Amniotic epithelial cell (primary cell): ENCODE data around the gene DPYD.

Experiments
- DNase-seq: peaks from one replicate; pipeline ENCODE4 v3.0.0-alpha.2; 2010; ENCODE audit warnings: low read depth

Gene DPYD

DNA sequence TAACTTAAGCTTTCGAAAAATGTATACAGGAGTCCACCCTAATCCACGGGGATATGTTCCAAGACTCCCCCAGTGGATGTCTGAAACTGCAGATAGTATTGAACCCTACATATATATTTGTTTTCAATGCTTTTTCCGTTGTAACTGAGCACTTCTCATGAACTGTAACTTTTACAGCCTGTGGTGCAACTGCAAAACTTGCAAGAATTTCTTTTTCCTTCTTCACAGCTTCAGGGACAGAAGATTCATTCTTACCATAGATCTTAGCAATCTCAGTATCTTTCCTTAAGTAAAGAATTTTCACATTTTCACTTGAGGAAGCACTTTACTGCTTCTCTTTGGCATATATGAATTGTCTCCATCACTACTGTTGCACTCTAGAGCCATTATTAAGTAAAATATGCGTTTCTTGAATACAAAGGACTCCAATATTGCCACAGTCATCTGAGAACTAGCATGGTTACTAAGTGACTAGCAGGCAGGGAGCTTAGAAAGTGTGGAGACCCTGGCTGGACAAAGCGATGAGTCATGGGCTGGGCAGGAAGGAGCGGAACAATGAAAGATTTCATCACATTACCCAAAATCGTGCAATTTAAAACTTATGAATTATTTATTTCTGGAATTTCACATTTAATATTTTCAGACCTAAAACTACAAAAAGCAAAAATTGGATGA lies 14.1 kb downstream of the DPYD start:
- DNase-seq, result peak; percentile 87

DNA sequence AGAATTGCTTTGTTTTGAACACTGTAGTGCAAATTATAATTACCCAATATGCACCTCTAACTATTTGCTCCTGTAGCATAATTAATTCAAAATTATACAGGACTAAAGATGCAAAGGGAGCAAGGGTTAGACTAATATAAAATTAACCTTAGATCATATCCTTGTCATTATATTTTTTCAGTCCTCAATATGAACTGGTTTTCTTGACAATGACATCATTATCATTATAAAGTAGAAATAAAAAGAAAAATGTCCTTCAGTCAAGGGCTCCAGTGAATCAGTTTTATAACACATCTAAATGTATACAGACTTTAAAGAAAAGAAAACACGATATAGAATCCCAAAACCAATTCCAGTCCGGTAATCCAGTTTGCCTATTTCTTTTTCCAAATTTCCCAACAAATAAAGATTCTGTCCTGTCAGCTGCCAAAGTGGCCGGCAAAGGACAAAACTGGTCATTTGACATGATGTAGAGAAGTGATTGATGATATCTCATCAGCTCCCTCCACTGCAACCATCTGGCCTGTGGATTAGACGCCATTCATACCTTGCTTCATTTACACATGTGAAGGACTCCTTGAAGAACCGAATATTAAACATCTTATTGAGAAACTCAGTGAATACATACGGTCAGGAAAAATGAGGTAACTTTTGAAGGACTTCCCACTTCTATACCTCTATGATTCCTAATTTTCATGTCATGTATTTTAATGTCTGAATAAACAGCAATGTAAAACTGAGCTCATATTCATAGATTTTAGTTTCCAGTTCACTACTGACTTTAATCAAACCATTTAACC lies 15.5 kb downstream of the DPYD start:
- no peak for DNase-seq

DNA sequence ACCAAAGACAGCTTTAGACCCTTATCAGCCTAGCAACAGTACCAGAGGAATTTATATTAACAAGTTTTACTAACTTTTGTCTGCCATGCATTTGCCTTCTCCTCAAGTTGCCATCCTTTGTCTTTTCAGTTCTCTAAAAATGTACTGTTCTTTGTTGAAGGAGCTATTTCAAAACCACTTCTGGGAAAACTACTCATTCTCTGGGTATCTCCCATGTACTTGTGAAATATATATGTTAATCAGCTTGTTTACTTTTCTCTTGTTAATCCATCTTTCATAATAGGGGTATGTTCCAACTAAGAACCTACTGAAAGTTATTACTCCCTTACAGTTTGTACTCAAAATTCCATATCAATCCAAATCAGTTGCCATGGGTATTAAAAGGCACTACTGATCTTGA lies 16.3 kb downstream of the DPYD start:
- DNase-seq, result peak; percentile 95

DNA sequence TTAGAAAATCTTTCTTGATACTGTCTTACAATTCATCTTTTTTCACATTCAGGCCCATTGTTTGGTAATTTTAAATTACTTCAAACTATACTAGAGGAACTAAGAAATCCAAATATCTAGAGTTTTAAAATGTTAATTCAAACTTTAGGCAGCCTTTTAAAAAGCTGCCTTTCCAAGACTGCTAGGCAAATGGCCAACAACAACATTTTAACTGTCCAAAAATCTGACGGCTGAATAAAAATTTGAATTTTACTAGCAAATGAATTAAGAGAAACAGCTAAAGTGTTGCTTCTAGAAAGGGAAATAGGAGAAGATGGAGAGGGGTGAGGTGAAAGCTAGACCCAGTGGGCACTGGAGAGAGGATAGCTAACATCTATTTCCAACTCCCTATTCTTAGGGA lies 17.2 kb downstream of the DPYD start:
- DNase-seq, result no peak

DNA sequence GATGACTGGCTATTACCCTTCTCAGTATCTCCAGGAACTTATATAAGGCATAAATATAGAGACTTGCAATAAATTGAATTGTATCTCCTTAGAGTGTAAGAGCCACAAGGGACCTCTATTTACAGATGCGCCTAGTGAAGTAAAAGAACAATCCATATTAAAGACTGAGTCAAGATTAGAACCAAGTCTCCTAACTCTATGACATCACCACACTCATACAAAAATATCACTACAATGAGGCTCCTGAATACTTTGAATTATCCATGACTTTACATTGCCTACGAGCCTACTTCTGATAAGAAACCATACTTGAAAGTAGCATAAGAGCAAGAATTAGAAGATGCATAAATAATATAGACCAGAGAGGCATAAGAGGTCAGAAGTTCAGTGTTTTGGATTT lies 18.8 kb downstream of the DPYD start:
- DNase-seq, result no peak

DNA sequence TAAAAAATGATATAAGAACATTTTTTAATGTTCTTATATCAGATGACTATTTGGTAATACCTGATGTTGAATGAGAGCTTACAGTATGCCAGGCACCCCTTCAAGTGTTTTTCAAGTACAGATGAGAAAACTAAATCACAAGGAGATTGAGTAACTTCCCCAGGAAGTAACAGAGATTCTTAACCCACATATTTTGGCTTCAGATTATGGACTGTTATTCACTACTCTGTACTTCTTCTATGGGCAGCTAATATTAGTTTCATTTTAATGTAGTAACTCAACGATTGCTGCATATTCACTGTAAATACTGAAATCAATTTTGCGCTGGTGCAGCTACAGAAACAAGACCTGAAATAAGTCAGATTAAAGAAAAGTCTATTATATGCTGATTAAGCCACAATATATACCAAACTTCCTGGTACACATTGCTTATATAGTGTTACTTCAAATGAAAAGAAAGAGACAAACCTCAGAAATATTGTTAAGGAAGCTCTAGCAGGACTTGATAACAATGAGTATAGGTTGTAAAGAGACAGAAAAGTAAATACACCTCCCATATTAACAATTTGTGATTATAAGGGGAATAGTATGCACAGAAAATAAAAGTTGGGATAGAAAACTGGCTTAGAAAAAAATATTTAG lies 19.7 kb downstream of the DPYD start:
- peak; percentile 85 for DNase-seq

DNA sequence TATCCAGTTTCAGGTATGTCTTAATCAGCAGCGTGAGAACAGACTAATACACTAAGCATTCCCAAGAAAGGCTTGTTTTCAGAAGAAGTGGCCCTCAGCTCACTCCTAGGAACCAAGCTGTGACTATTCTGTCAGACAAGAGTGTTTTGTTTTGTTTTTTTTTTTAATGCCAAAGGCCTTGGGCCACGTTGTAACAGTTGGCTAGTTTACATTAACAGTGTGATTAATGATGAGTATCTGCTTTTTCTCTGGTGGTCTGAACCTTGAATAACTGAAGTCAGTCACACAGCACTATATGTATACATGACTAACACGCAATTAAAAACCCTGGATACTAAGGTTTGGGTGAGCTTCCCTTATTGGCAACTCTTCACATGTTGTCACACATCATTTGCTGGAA lies 21.9 kb downstream of the DPYD start:
- no peak for DNase-seq

DNA sequence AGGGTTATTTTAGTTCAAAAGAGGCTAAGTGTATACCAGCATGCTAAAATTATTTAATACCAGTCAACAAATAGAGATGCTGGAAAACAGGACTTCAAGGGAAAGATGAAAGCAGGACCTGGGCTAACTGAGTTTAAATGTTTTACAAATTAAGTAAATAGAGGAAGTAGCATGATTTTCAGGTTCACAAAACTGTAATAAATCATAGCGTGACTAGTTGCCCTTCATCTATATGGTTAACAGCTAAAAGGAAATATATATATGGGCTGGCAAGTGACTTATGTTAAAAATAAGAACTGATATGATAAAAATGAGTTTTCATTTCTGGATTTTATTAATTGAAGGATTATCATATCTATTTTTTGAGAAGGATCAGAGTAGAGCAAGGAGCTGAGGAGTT lies 25.6 kb downstream of the DPYD start:
- DNase-seq, result no peak

DNA sequence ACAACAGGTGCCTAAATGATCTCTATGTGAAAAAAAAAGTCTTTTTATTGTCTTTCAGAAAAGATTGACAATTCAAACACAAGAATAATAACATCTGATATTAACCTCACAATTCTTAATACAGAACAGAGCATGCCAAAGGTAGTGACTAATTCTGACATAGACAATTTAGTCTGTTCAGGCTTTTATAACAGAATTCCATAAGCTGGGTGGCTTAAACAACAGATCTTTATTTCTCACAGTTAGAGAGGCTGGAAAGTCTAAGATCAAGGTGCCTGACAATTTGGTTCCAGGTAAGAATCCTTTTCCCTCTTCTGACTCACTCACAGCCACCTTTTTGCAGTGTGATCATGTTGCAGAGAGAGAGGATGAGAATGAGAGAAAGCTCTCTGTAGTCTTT lies 27.0 kb downstream of the DPYD start:
- no peak for DNase-seq

DNA sequence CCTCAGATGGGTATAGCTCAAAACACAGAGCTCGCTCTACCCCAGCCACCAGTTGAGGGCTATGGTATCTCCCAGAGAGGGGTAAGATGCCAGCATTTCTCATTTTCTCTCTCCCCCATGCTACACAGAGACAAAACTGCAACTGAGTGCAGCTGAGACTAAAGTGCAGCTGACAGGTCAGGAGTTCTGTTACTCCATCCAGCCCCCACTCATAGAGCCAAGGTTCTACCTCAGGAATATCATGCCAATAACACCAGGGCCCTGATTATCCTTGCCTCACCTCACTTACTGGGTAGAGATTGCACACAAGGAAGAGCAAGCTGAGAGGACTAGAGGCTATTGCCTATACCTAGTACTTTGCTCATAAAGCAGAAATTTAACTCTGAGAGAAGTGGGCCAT lies 34.6 kb downstream of the DPYD start:
- no peak for DNase-seq

DNA sequence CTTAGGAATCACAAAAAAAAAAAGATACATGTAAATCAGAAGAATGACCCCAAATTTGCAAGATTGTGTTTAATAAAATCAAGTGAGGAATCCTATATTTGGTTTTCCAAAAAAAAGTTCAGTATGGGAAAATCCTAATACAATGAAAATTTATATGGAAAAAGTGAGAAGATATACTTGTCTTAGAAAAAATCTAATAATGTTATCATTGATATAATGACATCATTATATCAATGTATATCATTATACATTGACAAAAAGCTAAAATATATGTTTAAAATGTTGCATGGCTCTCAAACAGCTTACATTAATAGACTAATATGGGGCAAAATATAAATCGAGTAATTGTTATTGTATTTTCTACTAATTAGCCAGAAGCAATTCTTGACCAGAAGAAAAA lies 37.0 kb downstream of the DPYD start:
- DNase-seq, result no peak

DNA sequence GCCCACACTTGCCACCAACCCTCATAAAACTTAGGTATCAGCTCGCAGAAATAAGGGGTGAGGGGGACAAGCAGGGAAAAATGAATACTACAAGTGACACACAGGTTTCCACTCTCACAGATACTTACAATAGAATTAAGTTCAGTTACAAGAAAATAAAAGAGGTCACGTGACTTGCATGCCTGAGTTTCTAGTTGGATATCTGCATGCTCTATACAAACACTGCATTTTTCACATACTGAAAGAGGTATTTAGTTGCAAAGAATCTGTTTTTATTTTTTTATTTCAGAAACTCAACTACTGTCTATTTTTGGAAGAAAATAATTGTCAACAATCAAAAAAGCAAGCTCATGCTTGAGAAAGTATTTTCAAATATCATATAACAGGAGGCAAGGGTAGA lies 43.5 kb downstream of the DPYD start:
- no peak for DNase-seq

DNA sequence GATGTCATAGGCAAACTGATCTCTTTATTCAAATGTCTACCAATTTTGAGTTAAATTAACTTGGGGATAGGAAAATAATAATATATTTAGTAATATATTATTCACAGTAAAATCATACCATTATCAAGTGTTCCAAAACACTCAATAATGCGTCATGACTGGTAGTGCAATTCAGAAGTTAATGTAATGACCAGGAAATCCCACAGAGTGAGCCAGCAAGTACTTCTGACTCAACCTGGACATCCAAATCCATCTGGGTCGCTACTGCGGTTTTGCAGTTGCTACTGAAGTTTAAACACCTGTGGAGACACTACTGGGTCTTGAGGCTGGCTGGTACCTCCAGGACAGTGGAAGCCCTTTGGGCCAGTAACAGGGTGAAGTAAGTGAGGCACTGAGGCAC lies 44.8 kb downstream of the DPYD start:
- peak; percentile 68 for DNase-seq

DNA sequence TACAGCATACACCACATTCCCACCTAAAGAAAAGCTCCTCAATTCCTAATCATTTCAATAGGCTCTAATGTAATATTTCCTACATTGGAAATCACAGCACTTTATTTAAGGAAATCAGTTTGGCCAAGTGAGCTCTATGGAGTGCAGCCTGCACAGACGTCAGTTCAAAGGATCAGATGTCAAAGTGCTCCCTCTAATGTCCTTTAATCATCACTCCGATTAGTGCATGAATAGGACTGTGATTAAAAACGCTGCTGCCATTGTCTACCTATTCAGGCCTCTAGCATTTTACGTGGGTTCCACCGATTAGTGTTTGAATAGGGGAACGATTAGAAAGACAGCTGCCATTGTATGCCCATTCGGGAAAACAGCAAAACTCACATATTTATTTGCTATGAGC lies 50.2 kb downstream of the DPYD start:
- no peak for DNase-seq

DNA sequence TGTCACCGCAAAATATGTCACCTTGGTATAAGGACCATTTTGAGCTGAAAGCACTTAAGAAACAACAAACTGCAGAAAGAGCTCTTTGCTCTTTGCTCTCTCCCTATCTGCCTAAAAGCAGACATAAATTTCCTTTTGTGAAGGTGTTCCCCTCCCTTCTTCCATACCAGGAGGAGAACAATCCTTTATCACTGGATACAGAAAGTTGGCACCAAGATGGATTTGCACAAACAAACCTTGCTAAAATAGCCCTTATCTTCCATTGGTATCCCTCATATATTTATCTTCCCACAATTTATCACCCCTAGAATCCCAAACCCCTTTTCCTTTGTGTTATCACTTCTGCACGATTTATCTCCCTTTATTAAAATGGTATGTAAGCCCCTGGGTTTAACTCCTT lies 51.4 kb downstream of the DPYD start:
- peak; percentile 78 for DNase-seq

DNA sequence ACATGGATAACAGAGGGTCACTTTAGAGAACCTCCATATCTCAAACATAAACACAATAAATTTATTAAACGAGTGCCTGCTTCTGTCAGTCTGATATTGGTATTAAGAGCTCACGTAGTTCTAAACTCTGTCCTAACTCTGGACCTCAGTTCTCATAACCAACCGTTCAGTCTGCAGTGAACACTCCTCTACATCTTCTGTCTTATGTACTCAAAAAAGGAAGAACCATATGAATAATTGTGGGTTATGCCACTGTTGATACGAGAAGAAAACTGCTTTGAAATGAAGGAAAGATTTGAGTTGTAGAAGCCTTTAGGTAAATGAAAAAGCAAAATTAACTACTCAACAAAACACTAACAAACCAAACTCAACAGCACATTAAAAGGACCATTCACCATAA lies 53.7 kb downstream of the DPYD start:
- DNase-seq, result no peak

DNA sequence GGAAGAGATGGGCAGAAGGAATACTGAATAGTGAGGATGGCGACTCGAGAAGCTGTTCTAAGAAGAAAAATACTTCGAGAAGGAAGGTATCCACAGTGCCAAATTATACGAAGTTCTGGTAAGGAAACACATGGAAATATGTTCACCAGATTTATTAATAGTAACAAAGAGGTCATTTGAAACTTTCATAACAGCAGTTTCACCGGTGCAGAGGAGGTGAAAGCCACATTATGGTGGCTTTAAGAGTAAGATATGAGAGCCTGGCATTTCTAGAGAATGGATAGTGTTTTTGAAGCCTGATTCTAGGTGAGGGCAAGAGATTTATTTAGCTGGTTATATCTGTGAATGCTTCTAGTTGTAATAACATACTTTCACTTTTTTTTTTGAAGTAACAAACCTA lies 56.2 kb downstream of the DPYD start:
- DNase-seq, result no peak

DNA sequence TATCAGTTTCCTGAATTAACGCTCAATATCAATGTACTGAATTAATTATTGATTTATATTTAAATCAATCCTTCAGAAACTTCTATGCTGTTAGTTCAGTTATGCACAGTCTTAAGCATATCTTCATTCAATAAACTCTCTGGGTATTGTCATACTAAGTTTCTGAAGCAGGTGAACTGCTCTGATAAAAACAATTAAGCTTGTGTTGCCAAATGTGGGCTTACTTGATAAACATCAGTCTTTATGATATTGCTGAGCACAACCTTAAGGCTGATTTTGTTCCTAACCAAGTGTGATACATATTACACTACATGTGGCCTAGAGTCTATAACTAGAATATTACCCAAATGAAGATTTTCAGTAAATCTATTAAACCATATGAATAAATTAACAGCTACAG lies 67.6 kb downstream of the DPYD start:
- no peak for DNase-seq

DNA sequence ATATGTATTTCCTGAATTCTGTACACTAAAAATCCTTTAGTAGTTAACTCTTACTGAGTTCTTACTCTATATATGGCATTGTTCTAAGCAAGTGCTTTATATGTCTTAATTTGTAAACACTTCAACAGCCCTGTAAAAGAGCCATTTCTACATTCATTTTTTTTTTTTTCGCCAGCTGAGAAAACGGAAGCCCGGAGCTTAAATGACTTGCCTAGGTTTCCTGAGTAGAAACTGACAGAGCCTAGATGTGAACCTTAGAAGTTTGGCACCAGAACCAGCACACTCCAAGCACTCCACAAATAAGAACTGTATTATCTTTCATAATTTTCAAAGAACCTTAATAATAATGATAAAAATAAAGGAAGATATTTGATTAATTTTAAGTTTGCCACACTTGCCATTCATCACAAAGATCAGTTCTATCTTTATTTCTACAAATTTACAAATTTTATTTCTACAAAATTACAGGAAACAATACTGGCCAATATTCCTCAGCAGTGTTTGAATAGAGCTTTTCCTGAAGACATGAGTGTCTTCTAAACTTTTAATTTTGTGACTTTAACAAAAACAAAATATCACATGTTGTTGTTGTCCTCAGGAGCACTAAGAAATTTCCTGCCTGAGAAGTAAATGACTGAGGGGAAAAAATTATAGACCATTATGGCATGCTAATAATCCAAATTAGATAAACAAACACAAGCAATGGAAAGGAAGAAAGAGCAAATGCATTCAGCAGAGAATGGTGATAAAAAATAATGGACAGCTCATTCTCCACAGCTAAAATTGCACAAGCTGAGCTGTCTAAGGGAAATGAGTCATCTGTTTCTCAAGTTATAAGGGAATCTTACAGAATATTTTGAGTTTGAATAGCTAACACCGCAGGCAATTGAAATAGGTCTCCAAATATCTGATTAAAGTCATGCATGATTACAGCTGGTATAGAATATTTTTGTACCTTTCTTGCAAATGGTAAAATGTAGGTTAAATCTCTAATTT lies 71.2 kb downstream of the DPYD start:
- peak; percentile 92 for DNase-seq

DNA sequence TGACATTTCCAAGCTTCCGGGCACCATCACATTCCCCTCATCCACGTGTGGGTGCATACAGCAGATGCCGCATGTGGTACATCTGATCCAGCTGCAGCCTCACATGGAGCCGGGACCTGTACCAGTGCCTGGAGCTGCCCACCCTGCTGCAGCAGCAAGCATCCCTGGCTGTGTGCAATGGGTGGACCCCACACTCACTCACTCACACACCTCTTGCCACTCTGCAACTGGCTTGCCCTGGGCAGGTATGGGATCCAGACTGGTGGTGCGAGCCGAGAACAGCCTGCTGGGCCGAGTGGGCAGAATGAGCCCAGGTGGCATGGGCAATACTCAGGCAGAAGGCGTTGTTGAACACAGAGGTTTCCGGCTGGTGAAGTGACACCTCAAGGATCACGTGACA lies 75.0 kb downstream of the DPYD start:
- DNase-seq, result no peak

DNA sequence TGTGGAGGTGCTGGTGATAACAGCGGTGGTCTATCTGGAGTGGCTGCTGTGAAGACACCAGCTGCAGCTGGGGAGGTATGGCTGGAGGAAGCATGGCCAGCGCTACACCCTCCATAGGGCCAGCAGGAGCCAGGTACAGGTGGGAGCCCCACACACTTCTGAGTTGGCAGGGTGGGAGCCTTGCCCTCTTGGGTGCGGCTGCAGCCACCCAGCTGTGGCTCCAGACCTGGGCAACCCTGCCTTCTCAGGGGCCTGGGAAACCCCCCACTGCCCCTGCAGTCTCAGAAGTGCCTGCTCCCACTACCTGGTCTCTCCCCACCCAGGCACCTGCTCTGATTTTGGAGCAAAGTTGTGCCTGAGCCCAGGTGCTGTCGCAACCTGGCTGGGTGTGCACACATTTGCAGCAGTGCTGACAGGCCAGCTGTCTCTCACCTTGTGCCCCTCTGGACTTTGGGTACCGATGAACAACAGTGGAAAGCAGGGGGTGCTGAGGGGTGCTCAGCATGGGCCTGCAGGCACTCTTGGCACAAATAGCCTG lies 76.2 kb downstream of the DPYD start:
- DNase-seq, result no peak

DNA sequence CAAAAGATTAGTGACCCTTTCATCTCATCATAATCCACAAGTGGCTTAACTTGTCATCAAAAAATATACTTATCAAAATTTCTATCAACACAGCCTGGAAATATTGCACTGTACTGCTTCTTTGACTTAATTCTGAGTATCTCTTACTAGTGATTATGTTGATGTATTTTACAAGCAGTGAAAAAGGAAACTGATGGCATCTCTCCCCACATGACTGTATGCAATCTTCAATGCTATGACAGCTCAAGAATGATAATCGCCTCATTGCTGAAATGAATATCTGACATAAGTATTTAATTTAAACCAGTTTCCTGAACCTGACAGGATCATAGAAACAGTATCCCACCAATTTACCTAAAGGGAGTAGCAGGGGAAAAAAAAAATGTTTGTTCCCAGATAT lies 79.5 kb downstream of the DPYD start:
- DNase-seq, result no peak
